PC-3 (cell line): Measurements from ENCODE around the gene TMEM131L. TPM values are rescaled to one million over a fixed set of nuclear protein-coding genes. Genes with fewer than 3 reads are reported as not detected.

Source experiments
- ATAC-seq: fragments of 200-7000 bp; cut with Tn5 transposase; 2 replicates; pipeline ENCODE4 v1.9.1; 2020; ENCODE audit warnings: mild to moderate bottlenecking, moderate library complexity
- BruUV-seq: library from RNA; stranded (reverse); fragments of 400-500 nt; replicated peaks from 2 replicates; lab custom pipeline; 2021; lab: Mats Ljungman, UMichigan
- CTCF ChIA-PET: fragments of 300-600 bp; sonication (Branson Sonifier 250); formaldehyde crosslinking; loops from one replicate; lab custom pipeline; 2022; ENCODE audit warnings: antibody characterized with exemption; lab: Charles Lee
- POLR2A ChIA-PET: fragments of 300-600 bp; sonication (Branson Sonifier 250); formaldehyde crosslinking; loops from one replicate; lab custom pipeline; 2022; ENCODE audit warnings: antibody characterized with exemption; ENCODE audit not compliant: unreplicated experiment; lab: Charles Lee
- DNase-seq: peaks from one replicate; pipeline ENCODE4 v3.0.0-alpha.2; 2015
- H2AFZ ChIP-seq: fragments of 300-600 bp; sonication (generic); 2 replicates; pipeline ENCODE4 v1.6.0; 2016; ENCODE audit warnings: antibody characterized with exemption, low read length
- H3F3A ChIP-seq: fragments of 300-600 bp; sonication (generic); one replicate; pipeline ENCODE4 v1.6.0; 2017; ENCODE audit warnings: antibody characterized with exemption, low read length, control low read depth, mild to moderate bottlenecking; ENCODE audit not compliant: unreplicated experiment
- H3K27ac ChIP-seq: fragments of 300-600 bp; sonication (generic); 2 replicates; pipeline ENCODE4 v1.5.1; 2016; ENCODE audit warnings: mild to moderate bottlenecking, low read length
- H3K27me3 ChIP-seq: fragments of 300-600 bp; sonication (generic); 2 replicates; pipeline ENCODE4 v1.6.1; 2016; ENCODE audit warnings: low read length, mixed read lengths
- H3K36me3 ChIP-seq: fragments of 300-600 bp; sonication (generic); 2 replicates; pipeline ENCODE4 v1.6.1; 2016; ENCODE audit warnings: low read depth, mixed run types, low read length, mixed read lengths
- H3K4me1 ChIP-seq: fragments of 300-600 bp; sonication (generic); 2 replicates; pipeline ENCODE4 v1.5.1; 2016; ENCODE audit warnings: low read length; ENCODE audit not compliant: insufficient read depth
- H3K4me2 ChIP-seq: fragments of 300-600 bp; sonication (generic); 2 replicates; pipeline ENCODE4 v1.6.0; 2016; ENCODE audit warnings: low read length
- H3K4me3 ChIP-seq: fragments of 300-600 bp; sonication (generic); 2 replicates; pipeline ENCODE4 v1.5.1; 2016; ENCODE audit warnings: mild to moderate bottlenecking, low read length, mixed read lengths
- H3K79me2 ChIP-seq: fragments of 300-600 bp; sonication (generic); 2 replicates; pipeline ENCODE4 v1.6.1; 2017; ENCODE audit warnings: low read length, mixed read lengths
- H3K9ac ChIP-seq: fragments of 300-600 bp; sonication (generic); 2 replicates; pipeline ENCODE4 v1.6.0; 2016; ENCODE audit warnings: mild to moderate bottlenecking, low read length
- H3K9me2 ChIP-seq: fragments of 300-600 bp; sonication (generic); replicated peaks from 2 replicates; pipeline ENCODE4 v1.6.1; 2016; ENCODE audit warnings: mixed run types, low read length, mixed read lengths
- H3K9me3 ChIP-seq: fragments of 300-600 bp; sonication (generic); 2 replicates; pipeline ENCODE4 v1.6.1; 2016; ENCODE audit warnings: low read length, mixed read lengths
- H4K20me1 ChIP-seq: fragments of 300-600 bp; sonication (generic); 2 replicates; pipeline ENCODE4 v1.6.1; 2016; ENCODE audit warnings: low read length, mixed read lengths
- CTCF ChIP-seq: fragments of 300-600 bp; sonication (generic); conservative IDR thresholded peaks from 2 replicates; pipeline ENCODE4 v1.5.1; 2017; ENCODE audit warnings: antibody characterized with exemption, low read depth, mild to moderate bottlenecking, low read length
- EZH2 ChIP-seq: fragments of 300-600 bp; sonication (generic); IDR thresholded peaks from one replicate; pipeline ENCODE4 v1.6.1; 2017; ENCODE audit warnings: antibody characterized with exemption, mild to moderate bottlenecking, low read length; ENCODE audit not compliant: unreplicated experiment
- EZH2phosphoT487 ChIP-seq: fragments of 300-600 bp; sonication (generic); IDR thresholded peaks from 2 replicates; pipeline ENCODE4 v1.6.1; 2018; ENCODE audit warnings: mild to moderate bottlenecking, antibody characterized with exemption, low read length, borderline replicate concordance
- intact Hi-C: fragments of 100-400 bp; cut with micrococcal nuclease; formaldehyde crosslinking; loops from 2 replicates; pipeline ENCODE4 v1.9.0; 2023
- total RNA-seq: library from RNA; depleted of rRNA; stranded (reverse); fragments of >200 nt; gene quantifications from 2 replicates; pipeline ENCODE4 v1.2.3, GENCODE V29; 2014

Gene TMEM131L
- total RNA-seq, 1 experiment from 2014 or later, result 7.7 TPM

GRCh38 chr4:153655002-153655541 lies 188.9 kb downstream of the TMEM131L start:
- TF ChIP-seq EZH2phosphoT487 (no peak), EZH2 (no peak), CTCF (no peak)
- no peaks in the 10 kb centered on the region for H4K20me1 ChIP-seq
- H3K4me1 ChIP-seq, result peaks cover 26% of the 10 kb centered on the region
- no peaks in the 10 kb centered on the region for H3K36me3 ChIP-seq
- no peaks in the 10 kb centered on the region for H3K27me3 ChIP-seq
- no peak overlapping the region for H3K4me2 ChIP-seq
- ATAC-seq (no peak), DNase-seq (no peak)
- CTCF ChIA-PET, result no interaction called here
- no peaks in the 10 kb centered on the region for H3K9me3 ChIP-seq
- H3K9me2 ChIP-seq, result no peaks in the 10 kb centered on the region
- H2AFZ ChIP-seq, result no peak overlapping the region
- POLR2A ChIA-PET, result no interaction called here
- H3K9ac ChIP-seq, result no peak overlapping the region
- H3K79me2 ChIP-seq, result no peaks in the 10 kb centered on the region
- intact Hi-C loops, result no loop called here
- no peak overlapping the region for H3K4me3 ChIP-seq
- H3F3A ChIP-seq, result peaks cover 7% of the 10 kb centered on the region
- BruUV-seq, result no TSS peak
- no peak overlapping the region for H3K27ac ChIP-seq

DNA sequence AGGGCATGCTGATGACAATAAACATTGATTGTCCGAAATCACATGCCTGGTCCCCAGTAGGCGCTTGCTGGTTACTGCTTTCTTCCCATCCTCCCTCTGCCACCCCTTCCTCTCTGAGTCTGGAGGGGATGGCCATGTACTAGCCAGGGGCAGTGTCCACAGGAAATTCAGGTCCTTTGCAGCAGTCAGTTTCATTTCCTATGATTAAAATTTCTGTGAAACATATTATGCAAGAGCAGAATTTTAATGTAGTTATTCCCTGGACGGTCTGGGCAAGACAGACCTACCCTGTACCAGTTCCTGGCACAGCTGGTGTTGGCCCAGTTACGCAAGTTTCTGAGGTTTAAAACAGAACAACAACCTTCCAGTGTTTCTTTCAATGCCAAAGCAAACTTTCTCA lies 189.8 kb downstream of the TMEM131L start:
- intact Hi-C loops, result no loop called here
- no TSS peak for BruUV-seq
- Histone ChIP-seq H3K27ac (no peak overlapping the region), H4K20me1 (no peaks in the 10 kb centered on the region), H3K4me1 (peaks cover 26% of the 10 kb centered on the region), H3K36me3 (no peaks in the 10 kb centered on the region), H2AFZ (no peak overlapping the region), H3K79me2 (no peaks in the 10 kb centered on the region), H3K9ac (no peak overlapping the region), H3F3A (peaks cover 7% of the 10 kb centered on the region), H3K9me3 (no peaks in the 10 kb centered on the region), H3K4me2 (no peak overlapping the region), H3K27me3 (no peaks in the 10 kb centered on the region), H3K9me2 (no peaks in the 10 kb centered on the region), H3K4me3 (no peak overlapping the region)
- no peak for DNase-seq
- CTCF ChIA-PET, result no interaction called here
- POLR2A ChIA-PET, result no interaction called here
- no peak for ATAC-seq
- no peak for TF ChIP-seq CTCF
- no peak for TF ChIP-seq EZH2
- no peak for TF ChIP-seq EZH2phosphoT487

DNA sequence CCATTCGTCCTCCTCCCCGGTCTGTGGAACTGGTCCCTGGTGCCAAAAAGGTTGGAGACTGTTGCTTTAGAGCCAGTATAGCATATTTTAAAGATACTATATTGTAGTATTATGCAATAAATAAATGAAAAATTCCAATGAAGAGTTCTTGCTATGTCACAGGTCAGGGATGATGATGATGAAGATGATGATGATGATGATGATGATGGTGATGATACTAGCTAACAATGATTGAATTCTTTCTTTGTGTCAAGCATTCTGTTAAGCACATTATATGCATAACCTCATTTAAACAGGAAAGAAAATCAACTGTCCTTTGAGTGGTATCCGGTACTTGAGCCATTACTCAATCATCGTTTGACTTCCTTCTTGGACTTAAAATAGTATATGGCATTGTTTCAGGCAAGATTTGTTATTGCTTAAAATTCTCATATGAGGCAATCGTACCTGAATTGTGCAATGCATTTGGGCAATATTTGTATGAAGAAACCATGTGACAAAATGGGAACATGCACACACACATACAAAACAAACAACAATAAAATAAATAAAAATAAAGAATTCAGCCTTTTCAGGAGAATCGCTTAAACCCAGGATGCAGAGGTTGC lies 195.2 kb downstream of the TMEM131L start:
- H3F3A ChIP-seq, result no peaks in the 10 kb centered on the region
- no peaks in the 10 kb centered on the region for H3K79me2 ChIP-seq
- BruUV-seq, result no TSS peak
- POLR2A ChIA-PET, result interaction anchor here (0.5 kb wide), 1 partner anchor 9 kb away, joined by 11 read pairs; no protein-coding TSS in a partner anchor
- intact Hi-C loops, result no loop called here
- no peaks in the 10 kb centered on the region for H3K9me2 ChIP-seq
- no peak overlapping the region for H3K9ac ChIP-seq
- H4K20me1 ChIP-seq, result no peaks in the 10 kb centered on the region
- DNase-seq (no peak), ATAC-seq (no peak)
- no peak overlapping the region for H3K4me2 ChIP-seq
- no peak overlapping the region for H3K27ac ChIP-seq
- no peak for TF ChIP-seq CTCF
- TF ChIP-seq EZH2phosphoT487, result no peak
- TF ChIP-seq EZH2, result no peak
- H3K9me3 ChIP-seq, result no peaks in the 10 kb centered on the region
- H3K36me3 ChIP-seq, result no peaks in the 10 kb centered on the region
- no peaks in the 10 kb centered on the region for H3K27me3 ChIP-seq
- CTCF ChIA-PET, result no interaction called here
- no peak overlapping the region for H2AFZ ChIP-seq
- H3K4me1 ChIP-seq, result no peaks in the 10 kb centered on the region
- no peak overlapping the region for H3K4me3 ChIP-seq
